Measurements from ENCODE around the gene B4GALT4. TPM values are rescaled to one million over a fixed set of nuclear protein-coding genes. Genes with fewer than 3 reads are reported as not detected.

Gene B4GALT4
- total and polyA plus RNA-seq, 9 donors, result 14.4 to 26.6 (median 23.7) TPM

GRCh38 chr3:119223511-119223910, 17.2 kb downstream of the B4GALT4 start:
- TF ChIP-seq POLR2A (IDR thresholded peaks at IDR 0.05), result no peak
- TF ChIP-seq, protein P1, sequence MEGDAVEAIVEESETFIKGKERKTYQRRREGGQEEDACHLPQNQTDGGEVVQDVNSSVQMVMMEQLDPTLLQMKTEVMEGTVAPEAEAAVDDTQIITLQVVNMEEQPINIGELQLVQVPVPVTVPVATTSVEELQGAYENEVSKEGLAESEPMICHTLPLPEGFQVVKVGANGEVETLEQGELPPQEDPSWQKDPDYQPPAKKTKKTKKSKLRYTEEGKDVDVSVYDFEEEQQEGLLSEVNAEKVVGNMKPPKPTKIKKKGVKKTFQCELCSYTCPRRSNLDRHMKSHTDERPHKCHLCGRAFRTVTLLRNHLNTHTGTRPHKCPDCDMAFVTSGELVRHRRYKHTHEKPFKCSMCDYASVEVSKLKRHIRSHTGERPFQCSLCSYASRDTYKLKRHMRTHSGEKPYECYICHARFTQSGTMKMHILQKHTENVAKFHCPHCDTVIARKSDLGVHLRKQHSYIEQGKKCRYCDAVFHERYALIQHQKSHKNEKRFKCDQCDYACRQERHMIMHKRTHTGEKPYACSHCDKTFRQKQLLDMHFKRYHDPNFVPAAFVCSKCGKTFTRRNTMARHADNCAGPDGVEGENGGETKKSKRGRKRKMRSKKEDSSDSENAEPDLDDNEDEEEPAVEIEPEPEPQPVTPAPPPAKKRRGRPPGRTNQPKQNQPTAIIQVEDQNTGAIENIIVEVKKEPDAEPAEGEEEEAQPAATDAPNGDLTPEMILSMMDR (IDR thresholded peaks at IDR 0.05), result no peak
- TF ChIP-seq EP300 (IDR thresholded peaks at IDR 0.05), result no peak
- no peaks in the 10 kb centered on the region for H3K4me1 ChIP-seq (ENCODE audit: insufficient read depth)
- no peak overlapping the region for H3K4me3 ChIP-seq
- no peak overlapping the region for H3K27ac ChIP-seq
- peaks cover 3% of the 10 kb centered on the region for H3K27me3 ChIP-seq
- intact Hi-C loops (cut with DNase I), result no loop called here
- H3K9me3 ChIP-seq, result no peaks in the 10 kb centered on the region
- H3K36me3 ChIP-seq, result no peaks in the 10 kb centered on the region
- WGBS, 3 donors, result 90 to 95% (median 94%) methylated on average over 5 of the region's 5 CpGs
- no peak for DNase-seq

GRCh38 chr3:119222391-119222790, 18.3 kb downstream of the B4GALT4 start:
- TF ChIP-seq EP300 (IDR thresholded peaks at IDR 0.05) (no peak), POLR2A (IDR thresholded peaks at IDR 0.05) (no peak)
- TF ChIP-seq, protein P1 (IDR thresholded peaks at IDR 0.05), result no peak
- WGBS, 3 donors, result 82 to 89% (median 88%) methylated on average over 7 of the region's 7 CpGs
- Histone ChIP-seq H3K36me3 (no peaks in the 10 kb centered on the region), H3K27ac (no peak overlapping the region), H3K4me1 (ENCODE audit: insufficient read depth) (no peaks in the 10 kb centered on the region), H3K4me3 (no peak overlapping the region), H3K9me3 (no peaks in the 10 kb centered on the region), H3K27me3 (peaks cover 3% of the 10 kb centered on the region)
- intact Hi-C loops (cut with DNase I), result no loop called here
- no peak for DNase-seq

GRCh38 chr3:119221779-119222320, 18.8 kb downstream of the B4GALT4 start:
- intact Hi-C loops (cut with DNase I), result no loop called here
- TF ChIP-seq POLR2A (IDR thresholded peaks at IDR 0.05), result no peak
- TF ChIP-seq, protein P1 (IDR thresholded peaks at IDR 0.05), result no peak
- H3K36me3 ChIP-seq, result no peaks in the 10 kb centered on the region

GRCh38 chr3:119220970-119221667, 19.6 kb downstream of the B4GALT4 start:
- TF ChIP-seq EP300 (IDR thresholded peaks at IDR 0.05), result no peak
- TF ChIP-seq POLR2A (IDR thresholded peaks at IDR 0.05), result no peak
- TF ChIP-seq, protein P1 (IDR thresholded peaks at IDR 0.05), result no peak
- Histone ChIP-seq H3K27me3 (peaks cover 3% of the 10 kb centered on the region), H3K4me1 (ENCODE audit: insufficient read depth) (no peaks in the 10 kb centered on the region), H3K27ac (no peak overlapping the region), H3K36me3 (no peaks in the 10 kb centered on the region), H3K9me3 (no peaks in the 10 kb centered on the region), H3K4me3 (no peak overlapping the region)
- DNase-seq, result no peak
- WGBS, 3 donors, result 64 to 94% (median 89%) methylated on average over 3 of the region's 3 CpGs
- intact Hi-C loops (cut with DNase I), result no loop called here

More at GRCh38 chr3:119221779-119222320, 18.8 kb downstream of the B4GALT4 start:
- Histone ChIP-seq H3K9me3 (no peaks in the 10 kb centered on the region), H3K4me3 (no peak overlapping the region), H3K4me1 (ENCODE audit: insufficient read depth) (no peaks in the 10 kb centered on the region), H3K27me3 (peaks cover 3% of the 10 kb centered on the region), H3K27ac (no peak overlapping the region)
- WGBS, 3 donors, result 97 to 100% (median 99%) methylated on average over 2 of the region's 2 CpGs
- DNase-seq, result no peak
